ENCODE data around the gene PRMT6.

PRMT6 gene

DNA sequence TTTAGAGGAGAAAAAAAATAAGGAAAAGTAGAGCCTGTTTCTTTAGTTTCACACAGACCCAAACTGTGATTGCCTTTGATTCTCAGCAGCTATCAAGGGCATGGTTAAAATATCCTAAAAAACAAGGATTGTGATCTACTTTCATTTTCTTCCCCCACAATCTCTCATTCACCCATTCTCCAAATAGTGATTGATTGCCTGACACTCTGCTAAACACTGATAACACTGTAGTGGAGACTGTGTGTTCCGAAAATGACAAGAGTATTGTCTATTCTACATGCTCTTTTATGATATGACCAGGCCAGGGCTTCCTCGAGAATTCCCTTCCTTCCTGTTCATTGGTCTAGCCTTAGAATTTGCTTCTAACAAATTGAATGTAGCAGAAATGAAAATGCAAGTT lies 40.2 kb downstream of the PRMT6 start:
- no peak for DNase-seq

- no peak for DNase-seq
Observed at GRCh38 chr1:107098961-107099360, 42.5 kb downstream of the PRMT6 start.

DNA sequence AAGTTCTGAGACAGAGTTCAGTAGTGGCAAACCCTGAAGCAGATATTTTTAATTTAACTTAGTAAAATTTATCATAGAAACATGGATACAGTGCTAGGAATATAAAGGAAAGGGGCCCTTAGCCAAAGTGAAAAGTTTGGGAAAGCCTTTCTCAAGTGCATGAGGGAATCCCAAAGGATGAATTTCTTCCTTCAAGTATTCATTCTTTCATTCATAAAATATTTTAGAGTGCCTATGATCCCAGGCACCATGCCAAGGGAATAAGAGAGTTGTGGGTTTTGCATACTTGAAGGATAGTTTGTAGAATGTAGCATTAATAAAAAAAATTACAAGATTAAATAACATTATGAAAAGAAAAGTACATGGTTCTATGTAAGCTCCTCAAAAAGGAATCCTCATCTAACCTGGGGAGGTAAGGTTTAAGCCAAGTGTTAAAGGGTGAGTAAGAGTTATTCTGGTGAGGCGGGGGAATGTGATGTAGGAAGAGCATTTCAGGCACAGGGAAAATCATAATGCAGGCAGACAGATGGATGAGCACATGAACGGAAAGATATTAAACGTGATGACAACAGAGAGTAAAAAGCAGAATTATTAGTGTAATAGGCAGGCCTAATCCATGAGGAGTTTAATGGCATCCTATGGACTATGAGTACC lies 44.0 kb downstream of the PRMT6 start:
- DNase-seq, result no peak

DNA sequence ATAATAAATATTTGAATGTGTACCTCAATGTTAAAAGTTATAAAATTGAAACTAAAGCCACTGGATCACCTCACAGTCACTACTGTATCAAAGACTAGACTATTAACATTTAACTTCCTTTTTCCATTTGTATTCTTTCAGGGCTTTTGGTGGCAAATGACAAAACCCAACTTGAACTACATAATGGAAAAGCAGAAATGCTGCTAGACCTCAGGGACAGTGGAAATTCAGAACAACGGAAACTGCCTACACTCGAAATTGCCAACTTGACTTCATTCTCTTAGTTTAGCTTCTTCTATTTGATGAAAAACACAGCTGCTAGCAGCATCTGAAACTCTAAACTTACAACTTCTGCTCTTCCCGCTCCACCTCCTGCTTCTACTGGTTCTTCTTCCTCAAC lies 49.4 kb downstream of the PRMT6 start:
- DNase-seq, result no peak
